ENCODE results near the gene TRIM69. TPM values are rescaled to one million over a fixed set of nuclear protein-coding genes. Genes with fewer than 3 reads are reported as not detected.
"Not testable (repeated sequence)": the region's sequence is repeated elsewhere in the genome, so short reads cannot be mapped to it uniquely, and the experiment has no call there.

TRIM69 gene
- total RNA-seq, 1 donor from 2014 or later, result 19.6 TPM

DNA sequence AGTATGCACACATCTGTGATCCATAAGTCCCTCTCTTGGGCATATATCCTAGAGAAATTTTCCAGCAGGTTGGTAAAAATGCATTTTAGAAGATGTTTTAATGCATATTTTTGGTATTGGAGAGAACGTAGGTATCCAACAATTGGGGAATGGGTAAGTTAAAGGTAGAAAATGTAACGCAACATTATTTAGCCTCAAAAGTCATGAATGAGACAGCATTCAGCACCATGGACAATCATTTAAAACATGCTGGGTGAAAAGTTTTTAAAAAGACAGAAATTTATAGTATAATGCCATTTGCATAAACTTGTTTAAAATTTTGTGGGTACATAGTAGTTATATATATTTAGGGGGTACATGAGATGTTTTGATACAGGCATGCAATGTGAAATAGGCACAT lies 43.4 kb downstream of the TRIM69 start:
- H3K27ac Mint-ChIP-seq, result no peak overlapping the region
- H3K4me3 Mint-ChIP-seq, result no peak overlapping the region
- H3K27me3 Mint-ChIP-seq (ENCODE audit: low read depth), result peaks cover 1% of the 10 kb centered on the region
- H3K36me3 Mint-ChIP-seq, result no peaks in the 10 kb centered on the region
- DNase-seq (ENCODE audit: low spot score in 2 of 2, unreplicated experiment in 2 of 2), result no peak
- peaks cover 11% of the 10 kb centered on the region for H3K4me1 Mint-ChIP-seq
- TF ChIP-seq, protein P1, sequence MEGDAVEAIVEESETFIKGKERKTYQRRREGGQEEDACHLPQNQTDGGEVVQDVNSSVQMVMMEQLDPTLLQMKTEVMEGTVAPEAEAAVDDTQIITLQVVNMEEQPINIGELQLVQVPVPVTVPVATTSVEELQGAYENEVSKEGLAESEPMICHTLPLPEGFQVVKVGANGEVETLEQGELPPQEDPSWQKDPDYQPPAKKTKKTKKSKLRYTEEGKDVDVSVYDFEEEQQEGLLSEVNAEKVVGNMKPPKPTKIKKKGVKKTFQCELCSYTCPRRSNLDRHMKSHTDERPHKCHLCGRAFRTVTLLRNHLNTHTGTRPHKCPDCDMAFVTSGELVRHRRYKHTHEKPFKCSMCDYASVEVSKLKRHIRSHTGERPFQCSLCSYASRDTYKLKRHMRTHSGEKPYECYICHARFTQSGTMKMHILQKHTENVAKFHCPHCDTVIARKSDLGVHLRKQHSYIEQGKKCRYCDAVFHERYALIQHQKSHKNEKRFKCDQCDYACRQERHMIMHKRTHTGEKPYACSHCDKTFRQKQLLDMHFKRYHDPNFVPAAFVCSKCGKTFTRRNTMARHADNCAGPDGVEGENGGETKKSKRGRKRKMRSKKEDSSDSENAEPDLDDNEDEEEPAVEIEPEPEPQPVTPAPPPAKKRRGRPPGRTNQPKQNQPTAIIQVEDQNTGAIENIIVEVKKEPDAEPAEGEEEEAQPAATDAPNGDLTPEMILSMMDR (IDR thresholded peaks at IDR 0.05; ENCODE audit: unreplicated experiment), result no peak
- no peaks in the 10 kb centered on the region for H3K9me3 Mint-ChIP-seq

DNA sequence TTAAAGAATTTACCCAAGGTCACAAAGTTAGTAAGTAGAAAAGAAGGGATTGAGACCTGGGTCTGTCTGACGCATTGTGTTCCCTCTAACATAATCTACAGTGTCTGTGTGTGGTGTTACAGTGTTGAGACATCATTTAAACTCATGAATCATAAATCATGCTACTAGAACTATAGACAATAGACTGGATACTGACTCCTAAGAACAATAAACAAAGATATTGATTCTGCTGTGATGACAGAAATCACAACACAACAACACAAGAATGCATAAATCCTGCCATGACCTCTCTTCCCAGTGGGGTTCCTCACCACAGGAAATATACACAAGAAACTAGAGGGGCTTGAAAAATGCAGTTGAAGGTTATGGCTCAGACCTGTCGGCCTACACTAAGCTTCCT lies 44.3 kb downstream of the TRIM69 start:
- DNase-seq (ENCODE audit: low spot score in 2 of 2, unreplicated experiment in 2 of 2), result no peak
- Mint-ChIP-seq H3K9me3 (no peaks in the 10 kb centered on the region), H3K4me1 (peaks cover 11% of the 10 kb centered on the region), H3K27ac (no peak overlapping the region), H3K36me3 (no peaks in the 10 kb centered on the region), H3K4me3 (no peak overlapping the region), H3K27me3 (ENCODE audit: low read depth) (peaks cover 1% of the 10 kb centered on the region)
- TF ChIP-seq, protein P1 (IDR thresholded peaks at IDR 0.05; ENCODE audit: unreplicated experiment), result no peak

DNA sequence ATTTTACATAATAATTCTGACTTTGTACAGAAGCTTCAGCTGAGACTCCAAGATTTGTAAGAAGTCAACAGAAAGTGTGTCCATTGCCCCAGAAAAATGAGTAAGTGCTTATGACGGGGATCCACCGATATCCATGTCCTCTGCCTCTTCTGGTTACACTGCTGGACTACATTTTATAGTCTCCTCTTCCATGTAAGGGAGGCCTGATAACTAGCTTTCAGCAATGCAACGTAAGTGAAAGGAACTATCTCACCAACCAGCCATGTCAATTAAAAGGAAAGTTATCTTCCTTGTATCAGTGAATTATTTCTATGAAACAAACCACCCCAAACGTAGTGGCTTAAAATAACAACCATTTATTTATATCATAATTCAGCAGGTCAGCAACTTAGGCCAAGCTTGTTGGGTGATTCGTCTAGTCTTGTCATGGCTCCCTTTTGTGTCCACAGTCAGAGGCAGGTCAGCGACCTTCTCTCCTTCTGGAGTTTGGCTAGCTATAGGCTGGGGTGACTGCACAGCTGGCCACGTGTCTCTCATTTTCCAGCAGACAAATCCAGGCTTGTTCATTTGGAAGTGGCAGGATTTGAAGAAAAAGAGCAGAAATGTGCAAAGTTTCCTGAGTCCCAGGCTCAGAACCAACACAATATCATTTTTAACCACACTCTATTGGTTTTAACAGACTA lies 44.9 kb downstream of the TRIM69 start:
- H3K27me3 Mint-ChIP-seq (ENCODE audit: low read depth), result peaks cover 2% of the 10 kb centered on the region
- H3K36me3 Mint-ChIP-seq, result no peaks in the 10 kb centered on the region
- H3K9me3 Mint-ChIP-seq, result no peaks in the 10 kb centered on the region
- no peak overlapping the region for H3K27ac Mint-ChIP-seq
- DNase-seq (ENCODE audit: low spot score in 2 of 2, unreplicated experiment in 2 of 2), result no peak
- H3K4me1 Mint-ChIP-seq, result peaks cover 10% of the 10 kb centered on the region
- H3K4me3 Mint-ChIP-seq, result no peak overlapping the region
- TF ChIP-seq, protein P1 (IDR thresholded peaks at IDR 0.05; ENCODE audit: unreplicated experiment), result no peak

DNA sequence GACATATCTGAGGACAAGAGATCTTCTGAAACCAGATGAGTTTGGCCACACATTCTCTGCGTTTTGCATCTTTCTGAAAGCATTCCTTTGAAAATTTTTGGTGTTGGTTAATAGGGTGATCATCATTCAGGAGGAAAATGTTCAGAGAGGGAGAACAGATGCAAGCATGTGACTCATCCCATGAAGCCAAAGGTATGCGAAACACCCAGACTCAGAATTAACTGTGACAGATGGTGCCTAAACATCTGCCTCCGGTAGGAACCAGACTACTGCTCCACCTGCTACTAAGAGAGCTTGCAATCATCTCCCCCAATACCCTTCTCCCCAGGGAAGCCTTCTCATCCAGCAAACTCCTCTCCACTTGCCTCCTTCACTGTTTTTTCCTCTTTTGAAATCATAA lies 46.2 kb downstream of the TRIM69 start:
- Mint-ChIP-seq H3K4me1 (peaks cover 10% of the 10 kb centered on the region), H3K9me3 (no peaks in the 10 kb centered on the region), H3K4me3 (no peak overlapping the region), H3K27me3 (ENCODE audit: low read depth) (peaks cover 13% of the 10 kb centered on the region), H3K27ac (no peak overlapping the region), H3K36me3 (no peaks in the 10 kb centered on the region)
- TF ChIP-seq, protein P1 (IDR thresholded peaks at IDR 0.05; ENCODE audit: unreplicated experiment), result no peak
- no peak for DNase-seq (ENCODE audit: low spot score in 2 of 2, unreplicated experiment in 2 of 2)

DNA sequence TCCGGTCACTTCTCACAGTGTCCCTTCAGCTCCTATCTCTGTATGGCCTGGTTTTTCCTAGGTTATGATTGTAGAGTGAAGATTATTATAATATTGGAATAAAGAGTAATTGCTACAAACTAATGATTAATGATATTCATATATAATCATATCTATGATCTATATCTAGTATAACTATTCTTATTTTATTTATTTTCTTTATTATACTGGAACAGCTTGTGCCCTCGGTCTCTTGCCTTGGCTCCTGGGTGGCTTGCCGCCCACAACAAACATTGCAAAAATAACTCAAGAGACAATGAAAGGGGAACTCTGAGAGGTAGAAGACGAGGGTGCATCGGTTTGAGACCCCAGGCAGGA lies 48.6 kb downstream of the TRIM69 start:
- not testable (repeated sequence) for H3K9me3 Mint-ChIP-seq; H3K4me1 Mint-ChIP-seq; H3K36me3 Mint-ChIP-seq; H3K27ac Mint-ChIP-seq; DNase-seq (ENCODE audit: low spot score in 2 of 2, unreplicated experiment in 2 of 2)
- TF ChIP-seq, protein P1 (IDR thresholded peaks at IDR 0.05; ENCODE audit: unreplicated experiment), result peak; percentile 11
- H3K4me3 Mint-ChIP-seq, result peak overlapping the region; percentile 84
- peaks cover 30% of the 10 kb centered on the region for H3K27me3 Mint-ChIP-seq (ENCODE audit: low read depth)

DNA sequence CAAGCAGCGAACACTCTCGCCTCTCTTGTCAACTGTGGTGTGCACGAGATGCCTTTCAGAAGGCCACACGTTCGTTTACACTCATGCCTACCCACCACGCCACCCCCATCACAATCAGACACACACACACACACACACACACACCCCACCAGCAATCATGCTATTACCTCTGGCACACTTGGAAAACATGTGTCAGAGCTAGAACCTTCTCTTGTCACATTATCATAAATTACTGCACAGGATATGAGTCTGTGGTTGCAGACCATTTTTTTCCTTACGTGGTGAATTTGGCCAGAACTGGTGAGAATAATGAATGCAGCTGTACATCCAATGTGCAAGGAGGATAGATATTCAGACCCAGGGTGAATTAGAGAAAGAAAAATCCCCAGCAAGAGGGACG lies 52.4 kb downstream of the TRIM69 start:
- no peak for DNase-seq (ENCODE audit: low spot score in 2 of 2, unreplicated experiment in 2 of 2)
- Mint-ChIP-seq H3K27me3 (ENCODE audit: low read depth) (peaks cover 35% of the 10 kb centered on the region), H3K4me1 (peaks cover 7% of the 10 kb centered on the region)

More for the DNA sequence above, 52.4 kb downstream of the TRIM69 start:
- no peaks in the 10 kb centered on the region for H3K9me3 Mint-ChIP-seq
- no peaks in the 10 kb centered on the region for H3K36me3 Mint-ChIP-seq
- H3K27ac Mint-ChIP-seq, result no peak overlapping the region
- TF ChIP-seq, protein P1 (IDR thresholded peaks at IDR 0.05; ENCODE audit: unreplicated experiment), result no peak
- no peak overlapping the region for H3K4me3 Mint-ChIP-seq

Measured in mesothelial cell of epicardium (in vitro differentiated cells).